ENCODE data around the gene SHC1.

SHC1 gene

DNA sequence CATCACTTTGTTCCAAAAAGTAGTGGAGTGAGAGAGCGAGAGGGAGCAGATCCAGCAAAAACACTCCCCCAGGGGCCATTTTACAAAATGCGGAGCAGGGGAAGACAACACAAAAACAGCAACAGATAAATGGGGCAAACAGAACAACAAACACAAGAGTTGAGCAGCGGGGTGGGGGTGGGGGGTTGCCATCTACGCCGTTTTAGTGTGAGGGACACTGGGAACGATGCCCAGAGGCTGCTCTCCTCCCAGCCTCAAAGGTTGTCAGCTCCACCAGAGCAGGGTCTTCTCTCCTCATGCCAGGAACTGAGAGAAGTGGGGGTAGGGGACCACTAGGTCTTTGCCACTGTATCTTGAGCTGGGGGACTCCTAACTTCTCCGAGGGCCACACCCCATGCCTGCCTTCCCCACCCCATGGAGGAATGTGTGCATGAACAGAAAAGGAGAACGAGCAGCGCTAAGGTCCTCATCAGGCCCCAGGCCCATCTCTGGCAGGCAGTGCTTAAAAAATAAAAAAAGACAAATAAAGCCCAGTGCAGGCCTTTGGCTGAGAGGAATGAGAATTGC lies 13.4 kb downstream of the SHC1 start:
- no peak for DNase-seq (ENCODE audit: low read depth in 2 of 2)

GRCh38 chr1:154956544-154956941 lies 14.0 kb downstream of the SHC1 start:
- DNase-seq (ENCODE audit: low read depth in 2 of 2): no peak

- DNase-seq (ENCODE audit: low read depth in 2 of 2): peak; percentile 42 to 69
Measured at GRCh38 chr1:154955718-154956543, 14.6 kb downstream of the SHC1 start, which contains the start of gene PBXIP1. TSS of gene PBXIP1 (minus strand) at chr1:154956099. CDS start at chr1:154953721, 2,378 bp downstream.

- DNase-seq (ENCODE audit: low read depth in 2 of 2): peak; percentile 26 to 51
Measured at GRCh38 chr1:154955039-154955717, 15.4 kb downstream of the SHC1 start.

GRCh38 chr1:154954541-154954940 lies 16.0 kb downstream of the SHC1 start:
- DNase-seq (ENCODE audit: low read depth in 2 of 2): no peak

DNA sequence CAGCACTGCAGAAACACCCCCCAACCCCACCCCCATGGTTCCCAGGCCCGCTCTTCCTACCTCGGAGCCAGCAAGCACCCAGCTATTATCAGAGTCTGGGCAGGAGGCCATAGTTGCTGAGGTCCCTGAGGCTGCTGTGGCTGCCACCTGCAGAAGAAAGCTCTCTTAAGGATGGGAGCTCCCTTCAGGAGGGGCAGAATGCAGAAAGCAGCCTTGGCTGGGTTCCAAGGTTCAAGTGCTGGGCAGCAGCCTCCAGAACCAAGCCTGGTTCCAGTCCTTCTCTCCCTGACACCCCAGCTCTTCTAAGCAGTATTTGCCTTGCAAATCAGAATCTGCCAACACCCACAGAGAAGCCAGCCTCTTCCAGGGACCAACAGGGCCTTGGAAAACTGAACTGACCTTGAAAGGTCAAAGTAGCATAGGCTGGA lies 16.9 kb downstream of the SHC1 start:
- no peak for DNase-seq (ENCODE audit: low read depth in 2 of 2)

DNA sequence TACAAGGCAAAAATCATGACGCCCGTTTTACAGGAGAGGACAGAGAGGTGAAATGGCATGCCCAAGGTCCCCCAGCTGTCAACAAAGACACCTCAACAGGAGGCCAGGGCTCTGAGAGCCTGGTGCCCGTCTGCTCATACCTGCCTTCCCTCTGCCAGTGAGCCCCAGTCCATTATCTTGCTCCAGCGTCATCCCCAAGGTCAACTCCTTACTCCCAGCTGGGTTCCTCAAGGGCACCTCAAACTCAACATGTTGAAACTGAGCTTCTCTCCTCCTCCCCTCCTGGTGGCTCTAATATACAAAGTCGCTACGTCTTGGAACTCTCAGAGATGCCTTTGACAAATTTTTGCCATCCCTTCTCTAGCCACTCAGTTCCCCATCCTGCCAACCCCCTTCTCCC lies 17.9 kb downstream of the SHC1 start:
- DNase-seq (ENCODE audit: low read depth in 2 of 2): no peak

DNA sequence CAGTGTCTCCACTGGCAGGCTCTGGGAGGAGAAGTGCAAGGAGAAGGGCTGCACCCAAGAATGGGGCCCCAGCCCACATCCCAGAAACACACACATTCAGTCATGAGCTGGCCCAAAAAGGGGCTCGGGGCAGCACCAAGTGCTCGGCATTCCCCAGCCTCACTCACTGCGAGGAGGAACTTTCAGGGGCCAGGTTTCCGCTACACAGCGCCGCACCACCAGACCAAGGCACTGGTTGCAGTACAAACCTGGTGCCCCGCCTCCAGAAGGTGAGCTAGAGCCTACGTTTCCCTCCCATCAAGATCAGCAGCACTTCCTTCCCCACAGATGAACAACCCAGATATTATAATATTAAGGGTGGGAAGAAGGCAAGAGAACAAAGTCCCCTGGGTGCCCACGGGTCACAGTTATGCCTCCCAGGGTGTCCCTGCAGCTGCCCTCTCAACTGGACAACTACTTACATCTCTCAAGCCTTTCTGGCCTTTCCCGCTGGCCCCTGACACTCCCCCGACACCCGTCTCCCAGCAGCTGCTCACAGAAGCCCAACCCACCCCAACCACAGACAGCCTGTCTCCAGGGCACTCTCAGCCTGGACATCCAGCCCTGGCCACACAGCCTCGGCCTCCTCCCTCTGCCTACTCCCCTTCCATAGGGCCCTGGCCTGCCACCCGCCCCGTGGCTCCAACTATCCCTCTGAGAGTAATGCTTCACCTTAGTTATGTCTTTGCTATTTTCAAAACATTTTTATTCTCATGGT lies 18.5 kb downstream of the SHC1 start:
- peak in 1 of 2 donors; percentile 52 for DNase-seq (ENCODE audit: low read depth in 2 of 2)

DNA sequence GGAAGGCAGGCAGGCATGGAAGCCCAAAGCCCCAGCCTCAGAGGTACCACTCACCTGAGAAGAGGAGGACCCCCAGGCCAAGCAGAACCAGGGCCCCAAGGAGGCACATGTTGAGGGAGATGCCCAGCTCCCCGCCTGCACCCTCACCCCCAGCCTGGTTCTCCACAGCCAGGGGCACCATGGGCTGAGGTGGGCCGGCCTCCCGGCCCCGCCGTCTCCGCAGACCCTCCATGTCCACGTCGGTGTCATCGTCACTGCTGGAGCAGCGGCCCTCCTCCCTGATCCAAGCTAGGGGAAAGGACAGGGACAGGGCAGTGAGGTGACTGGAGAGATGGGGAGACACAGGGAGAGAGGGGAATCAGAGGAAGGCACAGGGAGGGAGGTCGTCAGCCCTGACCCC lies 22.5 kb downstream of the SHC1 start:
- DNase-seq (ENCODE audit: low read depth in 2 of 2): no peak

DNA sequence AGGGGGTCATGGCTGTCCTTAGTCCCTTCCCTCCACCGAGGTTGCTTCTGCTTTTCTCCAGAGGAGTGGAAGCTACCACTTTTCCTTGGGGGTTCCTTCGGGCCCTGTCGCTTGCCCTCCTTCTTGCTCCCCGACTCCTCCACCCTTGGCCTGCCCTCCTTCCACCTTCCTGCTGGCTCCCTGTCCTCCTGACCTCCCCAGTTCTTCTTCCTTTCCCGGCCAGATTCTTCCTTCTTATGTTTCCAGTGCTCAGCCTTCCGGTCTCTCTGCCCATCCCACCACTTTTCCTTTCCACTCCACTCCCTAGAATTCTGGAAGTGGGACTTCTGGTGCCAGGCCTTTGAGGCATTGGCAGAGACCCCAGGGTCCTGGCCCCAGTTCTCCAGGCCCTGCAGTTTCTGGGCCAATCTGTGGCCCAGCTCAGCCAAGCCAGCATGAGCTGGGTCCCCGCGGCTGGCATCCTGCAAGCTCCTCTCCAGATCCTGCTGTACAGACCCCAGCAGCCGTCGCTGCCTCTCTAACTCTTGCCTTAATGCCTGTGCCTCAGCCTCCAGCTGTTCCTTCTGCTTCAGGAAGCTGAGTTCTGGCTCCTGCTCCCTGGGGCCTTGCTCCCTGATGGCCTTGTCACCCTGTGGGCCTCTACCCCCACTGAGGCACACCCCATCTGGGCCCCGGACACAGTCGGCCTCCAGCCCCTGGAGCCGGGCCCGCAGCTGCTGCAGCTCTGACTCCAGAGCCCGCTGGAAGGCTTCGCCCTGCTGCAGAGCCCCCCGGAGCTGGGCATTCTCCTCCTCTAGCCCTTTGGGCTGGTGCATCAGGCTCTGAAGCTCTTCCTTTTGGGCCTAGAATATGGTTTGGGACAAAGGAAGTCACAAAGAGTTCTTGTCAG lies 24.3 kb downstream of the SHC1 start:
- DNase-seq (ENCODE audit: low read depth in 2 of 2): no peak

- no peak for DNase-seq (ENCODE audit: low read depth in 2 of 2)
Measured at GRCh38 chr1:154945160-154945961, 25.2 kb downstream of the SHC1 start.

GRCh38 chr1:154944401-154945159 lies 26.0 kb downstream of the SHC1 start:
- no peak for DNase-seq (ENCODE audit: low read depth in 2 of 2)

GRCh38 chr1:154943649-154944400 lies 26.7 kb downstream of the SHC1 start:
- peak; percentile 27 to 29 for DNase-seq (ENCODE audit: low read depth in 2 of 2)

DNA sequence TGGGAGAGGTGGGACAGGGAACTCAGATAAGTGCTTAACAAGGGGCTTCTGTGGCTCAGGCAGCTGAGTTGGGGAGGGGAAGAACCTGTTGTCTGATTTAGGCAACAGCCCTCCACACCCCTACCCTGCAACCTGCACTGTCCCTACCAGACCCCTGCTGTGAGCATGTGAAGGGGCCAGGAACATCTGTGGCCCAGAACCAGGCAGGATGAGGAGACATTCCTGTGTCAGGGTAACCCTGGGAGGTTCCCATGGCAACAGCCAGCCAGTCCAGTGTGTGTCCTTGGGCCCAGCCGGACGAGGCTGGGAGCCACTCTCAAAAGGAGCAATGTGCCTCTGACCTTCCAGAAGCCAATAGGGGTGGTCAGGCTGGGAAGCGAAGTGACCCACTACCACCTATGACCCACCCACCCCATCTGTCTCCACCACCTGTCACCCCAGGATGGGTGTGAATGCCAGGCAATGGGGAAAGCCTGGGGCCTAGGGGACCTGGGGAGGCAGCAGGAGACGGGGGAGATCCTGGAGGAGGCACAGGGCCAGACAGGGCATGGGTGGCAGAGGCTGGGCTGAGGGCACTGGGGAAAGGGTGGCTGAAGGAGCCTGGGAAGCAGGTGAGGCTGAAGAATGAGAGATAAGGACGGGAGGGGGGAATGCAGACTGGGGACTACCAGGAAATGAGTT lies 29.1 kb downstream of the SHC1 start:
- DNase-seq (ENCODE audit: low read depth in 2 of 2): no peak

- no peak for DNase-seq (ENCODE audit: low read depth in 2 of 2)
Measured at GRCh38 chr1:154940651-154941194, 29.8 kb downstream of the SHC1 start.

DNA sequence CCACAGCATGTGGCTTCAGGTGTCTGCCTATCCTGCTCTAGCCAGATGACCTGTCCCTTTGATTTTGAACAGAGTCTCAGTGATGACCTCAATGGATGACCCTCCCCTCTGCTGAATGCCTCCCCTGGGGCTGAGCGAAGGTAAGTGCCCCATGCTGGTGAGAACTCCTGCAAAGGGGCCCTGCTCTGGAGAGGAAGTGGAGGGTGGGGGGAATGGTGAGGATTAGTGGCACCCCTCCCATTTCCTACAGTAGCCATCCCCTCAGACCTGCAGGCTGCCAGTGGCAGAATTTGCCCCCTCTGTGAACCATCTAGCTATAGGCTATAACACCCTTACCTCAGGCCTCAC lies 30.4 kb downstream of the SHC1 start:
- no peak for DNase-seq (ENCODE audit: low read depth in 2 of 2)

DNA sequence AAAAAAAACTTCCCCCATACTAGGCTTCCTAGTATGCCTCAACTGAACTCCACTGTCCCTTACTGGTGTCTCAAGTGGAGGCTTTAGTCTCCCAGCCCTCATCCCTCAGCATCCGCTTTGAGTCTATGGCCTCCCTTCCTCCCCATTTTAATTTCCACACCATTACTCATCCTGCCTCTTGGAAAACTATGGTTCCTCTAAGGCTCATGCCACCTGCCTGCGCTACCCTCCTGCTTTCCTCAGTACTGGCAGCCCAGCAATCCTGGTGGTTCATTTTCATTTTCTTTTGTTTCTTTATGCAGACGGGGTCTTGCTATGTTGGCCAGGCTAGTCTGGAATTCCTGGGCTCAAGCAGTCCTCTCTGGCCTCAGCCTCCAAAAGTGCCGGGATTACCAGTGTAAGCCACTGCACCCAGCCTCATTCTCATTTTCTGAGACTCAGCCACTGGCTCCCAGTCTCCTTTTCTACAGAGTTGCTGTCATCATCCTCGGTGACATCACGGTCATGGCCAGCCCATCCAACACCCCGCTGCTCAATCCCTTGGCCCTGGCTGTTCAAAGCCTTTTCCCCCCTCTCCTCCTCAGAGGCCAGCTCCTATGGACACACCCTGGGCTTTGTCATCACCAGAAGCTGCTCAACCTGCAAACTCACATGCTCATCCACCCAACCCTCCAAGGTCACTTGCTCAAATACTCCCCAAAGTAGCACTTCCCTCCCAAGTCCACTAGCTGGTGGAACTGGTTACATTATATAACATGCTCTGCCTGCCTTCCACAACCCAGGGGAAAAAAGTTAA lies 31.7 kb downstream of the SHC1 start:
- DNase-seq (ENCODE audit: low read depth in 2 of 2): no peak

All from stimulated activated CD4-positive, alpha-beta T cell treated with anti-CD3 and anti-CD28 coated beads, Interleukin-1b, Interleukin-23, amount 100 ng/mL, for 4 hours (primary cell).